PC-3 (cell line): ENCODE results near the gene SUSD4. TPM values are rescaled to one million over a fixed set of nuclear protein-coding genes. Genes with fewer than 3 reads are reported as not detected.

ENCODE experiments used
- ATAC-seq: fragments of 200-7000 bp; cut with Tn5 transposase; 2 replicates; pipeline ENCODE4 v1.9.1; 2020; ENCODE audit warnings: mild to moderate bottlenecking, moderate library complexity
- BruUV-seq: library from RNA; stranded (reverse); fragments of 400-500 nt; replicated peaks from 2 replicates; lab custom pipeline; 2021; lab: Mats Ljungman, UMichigan
- CTCF ChIA-PET: fragments of 300-600 bp; sonication (Branson Sonifier 250); formaldehyde crosslinking; loops from one replicate; lab custom pipeline; 2022; ENCODE audit warnings: antibody characterized with exemption; lab: Charles Lee
- POLR2A ChIA-PET: fragments of 300-600 bp; sonication (Branson Sonifier 250); formaldehyde crosslinking; loops from one replicate; lab custom pipeline; 2022; ENCODE audit warnings: antibody characterized with exemption; ENCODE audit not compliant: unreplicated experiment; lab: Charles Lee
- DNase-seq: peaks from one replicate; pipeline ENCODE4 v3.0.0-alpha.2; 2015
- H2AFZ ChIP-seq: fragments of 300-600 bp; sonication (generic); 2 replicates; pipeline ENCODE4 v1.6.0; 2016; ENCODE audit warnings: antibody characterized with exemption, low read length
- H3F3A ChIP-seq: fragments of 300-600 bp; sonication (generic); one replicate; pipeline ENCODE4 v1.6.0; 2017; ENCODE audit warnings: antibody characterized with exemption, low read length, control low read depth, mild to moderate bottlenecking; ENCODE audit not compliant: unreplicated experiment
- H3K27ac ChIP-seq: fragments of 300-600 bp; sonication (generic); 2 replicates; pipeline ENCODE4 v1.5.1; 2016; ENCODE audit warnings: mild to moderate bottlenecking, low read length
- H3K27me3 ChIP-seq: fragments of 300-600 bp; sonication (generic); 2 replicates; pipeline ENCODE4 v1.6.1; 2016; ENCODE audit warnings: low read length, mixed read lengths
- H3K36me3 ChIP-seq: fragments of 300-600 bp; sonication (generic); 2 replicates; pipeline ENCODE4 v1.6.1; 2016; ENCODE audit warnings: low read depth, mixed run types, low read length, mixed read lengths
- H3K4me1 ChIP-seq: fragments of 300-600 bp; sonication (generic); 2 replicates; pipeline ENCODE4 v1.5.1; 2016; ENCODE audit warnings: low read length; ENCODE audit not compliant: insufficient read depth
- H3K4me2 ChIP-seq: fragments of 300-600 bp; sonication (generic); 2 replicates; pipeline ENCODE4 v1.6.0; 2016; ENCODE audit warnings: low read length
- H3K4me3 ChIP-seq: fragments of 300-600 bp; sonication (generic); 2 replicates; pipeline ENCODE4 v1.5.1; 2016; ENCODE audit warnings: mild to moderate bottlenecking, low read length, mixed read lengths
- H3K79me2 ChIP-seq: fragments of 300-600 bp; sonication (generic); 2 replicates; pipeline ENCODE4 v1.6.1; 2017; ENCODE audit warnings: low read length, mixed read lengths
- H3K9ac ChIP-seq: fragments of 300-600 bp; sonication (generic); 2 replicates; pipeline ENCODE4 v1.6.0; 2016; ENCODE audit warnings: mild to moderate bottlenecking, low read length
- H3K9me2 ChIP-seq: fragments of 300-600 bp; sonication (generic); replicated peaks from 2 replicates; pipeline ENCODE4 v1.6.1; 2016; ENCODE audit warnings: mixed run types, low read length, mixed read lengths
- H3K9me3 ChIP-seq: fragments of 300-600 bp; sonication (generic); 2 replicates; pipeline ENCODE4 v1.6.1; 2016; ENCODE audit warnings: low read length, mixed read lengths
- H4K20me1 ChIP-seq: fragments of 300-600 bp; sonication (generic); 2 replicates; pipeline ENCODE4 v1.6.1; 2016; ENCODE audit warnings: low read length, mixed read lengths
- EZH2 ChIP-seq: fragments of 300-600 bp; sonication (generic); IDR thresholded peaks from one replicate; pipeline ENCODE4 v1.6.1; 2017; ENCODE audit warnings: antibody characterized with exemption, mild to moderate bottlenecking, low read length; ENCODE audit not compliant: unreplicated experiment
- EZH2phosphoT487 ChIP-seq: fragments of 300-600 bp; sonication (generic); IDR thresholded peaks from 2 replicates; pipeline ENCODE4 v1.6.1; 2018; ENCODE audit warnings: mild to moderate bottlenecking, antibody characterized with exemption, low read length, borderline replicate concordance
- intact Hi-C: fragments of 100-400 bp; cut with micrococcal nuclease; formaldehyde crosslinking; loops from 2 replicates; pipeline ENCODE4 v1.9.0; 2023
- total RNA-seq: library from RNA; depleted of rRNA; stranded (reverse); fragments of >200 nt; gene quantifications from 2 replicates; pipeline ENCODE4 v1.2.3, GENCODE V29; 2014
- TF ChIP-seq, protein P1 (sequence below): fragments of 300-600 bp; sonication (generic); conservative IDR thresholded peaks from 2 replicates; pipeline ENCODE4 v1.5.1; 2017; ENCODE audit warnings: antibody characterized with exemption, low read depth, mild to moderate bottlenecking, low read length

Gene SUSD4
- total RNA-seq, 1 experiment from 2014 or later: 5.2 TPM

DNA sequence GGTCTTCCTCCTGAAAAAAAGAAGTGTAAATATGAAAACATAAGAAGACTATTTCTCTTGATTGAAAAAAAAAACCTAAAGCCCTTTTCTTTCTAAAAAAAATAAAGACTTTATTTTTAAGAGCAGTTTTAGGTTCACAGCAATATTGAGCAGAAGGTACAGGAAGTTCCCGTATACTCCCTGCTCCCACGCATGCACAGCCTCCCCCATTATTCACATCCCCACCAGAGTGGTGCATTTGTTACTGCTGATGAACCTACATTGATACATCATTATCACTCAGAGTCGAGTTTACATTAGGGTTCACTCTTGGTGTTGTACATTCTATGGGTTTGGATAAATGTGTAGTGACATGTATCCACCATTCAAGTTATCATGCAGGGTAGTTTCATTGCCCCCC, 128.9 kb downstream of the SUSD4 start:
- ATAC-seq: no peak
- TF ChIP-seq EZH2 (no peak), EZH2phosphoT487 (no peak)
- TF ChIP-seq, protein P1, sequence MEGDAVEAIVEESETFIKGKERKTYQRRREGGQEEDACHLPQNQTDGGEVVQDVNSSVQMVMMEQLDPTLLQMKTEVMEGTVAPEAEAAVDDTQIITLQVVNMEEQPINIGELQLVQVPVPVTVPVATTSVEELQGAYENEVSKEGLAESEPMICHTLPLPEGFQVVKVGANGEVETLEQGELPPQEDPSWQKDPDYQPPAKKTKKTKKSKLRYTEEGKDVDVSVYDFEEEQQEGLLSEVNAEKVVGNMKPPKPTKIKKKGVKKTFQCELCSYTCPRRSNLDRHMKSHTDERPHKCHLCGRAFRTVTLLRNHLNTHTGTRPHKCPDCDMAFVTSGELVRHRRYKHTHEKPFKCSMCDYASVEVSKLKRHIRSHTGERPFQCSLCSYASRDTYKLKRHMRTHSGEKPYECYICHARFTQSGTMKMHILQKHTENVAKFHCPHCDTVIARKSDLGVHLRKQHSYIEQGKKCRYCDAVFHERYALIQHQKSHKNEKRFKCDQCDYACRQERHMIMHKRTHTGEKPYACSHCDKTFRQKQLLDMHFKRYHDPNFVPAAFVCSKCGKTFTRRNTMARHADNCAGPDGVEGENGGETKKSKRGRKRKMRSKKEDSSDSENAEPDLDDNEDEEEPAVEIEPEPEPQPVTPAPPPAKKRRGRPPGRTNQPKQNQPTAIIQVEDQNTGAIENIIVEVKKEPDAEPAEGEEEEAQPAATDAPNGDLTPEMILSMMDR: no peak
- no peak overlapping the region for H2AFZ ChIP-seq
- peaks cover 15% of the 10 kb centered on the region for H3K9me3 ChIP-seq
- no peak overlapping the region for H3K4me2 ChIP-seq
- no peak overlapping the region for H3K27ac ChIP-seq
- no peaks in the 10 kb centered on the region for H3F3A ChIP-seq
- POLR2A ChIA-PET: no interaction called here
- no peak for DNase-seq
- H3K9ac ChIP-seq: no peak overlapping the region
- intact Hi-C loops: no loop called here
- H3K4me3 ChIP-seq: no peak overlapping the region
- no peaks in the 10 kb centered on the region for H3K79me2 ChIP-seq
- no peaks in the 10 kb centered on the region for H3K27me3 ChIP-seq
- BruUV-seq: no TSS peak
- peaks cover 30% of the 10 kb centered on the region for H3K4me1 ChIP-seq
- H3K9me2 ChIP-seq: no peaks in the 10 kb centered on the region
- no peaks in the 10 kb centered on the region for H3K36me3 ChIP-seq
- no peaks in the 10 kb centered on the region for H4K20me1 ChIP-seq
- CTCF ChIA-PET: no interaction called here

DNA sequence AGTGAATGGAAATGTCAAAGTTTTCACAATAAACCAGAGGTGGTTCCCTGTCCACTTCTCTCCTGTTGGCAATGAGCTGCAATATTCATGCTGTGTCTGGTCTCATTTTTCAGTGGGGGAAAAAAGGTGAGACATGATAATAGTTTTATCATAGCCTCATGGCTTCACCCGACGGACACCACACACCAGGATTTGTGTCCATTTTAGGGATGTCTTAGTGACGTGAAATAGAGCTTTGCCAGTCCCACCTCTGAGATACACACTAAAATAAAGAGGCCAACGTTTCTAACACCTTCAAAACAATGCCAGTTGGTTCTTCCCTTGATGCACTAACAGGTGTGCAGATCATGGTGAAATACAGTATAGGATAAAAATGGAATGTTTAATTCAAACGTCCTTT, 129.4 kb downstream of the SUSD4 start:
- no peak overlapping the region for H2AFZ ChIP-seq
- BruUV-seq: no TSS peak
- ATAC-seq: no peak

DNA sequence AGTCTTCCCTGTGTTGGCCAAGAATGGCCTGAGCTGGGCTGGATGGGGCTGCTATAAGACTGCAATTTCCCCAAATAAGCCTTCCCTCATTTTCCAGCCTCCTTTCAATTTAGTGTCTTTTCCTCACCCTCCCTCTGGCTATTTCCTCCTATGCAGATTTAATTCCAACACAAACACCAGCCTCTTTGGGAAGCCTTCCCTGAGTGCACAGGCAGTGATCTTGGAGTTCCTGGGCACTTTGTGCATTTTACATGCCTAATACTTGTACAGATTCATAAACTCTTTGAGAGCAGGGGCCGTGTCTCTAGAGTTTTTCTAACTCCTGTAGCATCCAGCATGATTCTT, 129.8 kb downstream of the SUSD4 start:
- Histone ChIP-seq H3F3A (peaks cover 5% of the 10 kb centered on the region), H3K27ac (peak overlapping the region; percentile 74), H2AFZ (peak overlapping the region; percentile 62), H3K27me3 (no peaks in the 10 kb centered on the region), H3K36me3 (no peaks in the 10 kb centered on the region), H3K4me2 (peak overlapping the region; percentile 43), H3K9ac (peak overlapping the region; percentile 43), H3K79me2 (no peaks in the 10 kb centered on the region), H3K9me2 (no peaks in the 10 kb centered on the region), H3K9me3 (peaks cover 15% of the 10 kb centered on the region), H4K20me1 (no peaks in the 10 kb centered on the region), H3K4me1 (peaks cover 39% of the 10 kb centered on the region), H3K4me3 (no peak overlapping the region)
- BruUV-seq: no TSS peak
- DNase-seq: no peak
- TF ChIP-seq EZH2 (no peak), EZH2phosphoT487 (no peak)
- TF ChIP-seq, protein P1: no peak
- POLR2A ChIA-PET: no interaction called here
- CTCF ChIA-PET: no interaction called here
- no peak for ATAC-seq
- intact Hi-C loops: no loop called here

More for the DNA sequence above, 129.4 kb downstream of the SUSD4 start:
- Histone ChIP-seq H3K9me2 (no peaks in the 10 kb centered on the region), H3K9me3 (peaks cover 15% of the 10 kb centered on the region), H3K4me3 (no peak overlapping the region), H3K36me3 (no peaks in the 10 kb centered on the region), H3K4me1 (peaks cover 35% of the 10 kb centered on the region), H3F3A (peaks cover 5% of the 10 kb centered on the region), H3K9ac (no peak overlapping the region), H3K27me3 (no peaks in the 10 kb centered on the region), H3K4me2 (no peak overlapping the region), H3K27ac (0 out of 2 replicates have a peak overlapping the region, but pooled peaks have one; percentile 74), H4K20me1 (no peaks in the 10 kb centered on the region), H3K79me2 (no peaks in the 10 kb centered on the region)
- intact Hi-C loops: no loop called here
- TF ChIP-seq, protein P1: no peak
- TF ChIP-seq EZH2phosphoT487 (no peak), EZH2 (no peak)
- CTCF ChIA-PET: no interaction called here
- no peak for DNase-seq
- POLR2A ChIA-PET: no interaction called here
